K562 (cell line): ENCODE results near the gene KMT2E. TPM values are rescaled to one million over a fixed set of nuclear protein-coding genes. Genes with fewer than 3 reads are reported as not detected.

Experiments used
- CCNT2 ChIP-seq: IDR thresholded peaks from 2 replicates; pipeline ENCODE4 v1.6.1; 2011; ENCODE audit warnings: borderline replicate concordance, low read depth, mild to moderate bottlenecking, moderate library complexity, mixed read lengths, low read length; ENCODE audit not compliant: insufficient read length; ENCODE audit errors: extremely low read depth
- FOXA1 ChIP-seq: fragments of 450-650 bp; IDR thresholded peaks from 2 replicates; pipeline ENCODE4 v1.6.1; 2016; ENCODE audit warnings: mild to moderate bottlenecking, borderline replicate concordance
- HDAC3 ChIP-seq: fragments of 450-650 bp; IDR thresholded peaks from 2 replicates; pipeline ENCODE4 v1.6.1; 2018; ENCODE audit warnings: borderline replicate concordance, mild to moderate bottlenecking, moderate library complexity; ENCODE audit not compliant: partially characterized antibody
- MXI1 ChIP-seq: IDR thresholded peaks from 2 replicates; pipeline ENCODE4 v1.6.1; 2011; ENCODE audit warnings: low read depth, mild to moderate bottlenecking, improper control_type of control experiment, low read length
- RBM39 ChIP-seq: fragments of 200-400 bp; formaldehyde crosslinking; optimal IDR thresholded peaks from 2 replicates; pipeline ENCODE3; 2018; ENCODE audit warnings: low read depth, low read length
- XRCC3 ChIP-seq: fragments of 450-650 bp; IDR thresholded peaks from 2 replicates; pipeline ENCODE4 v1.6.1; 2017; ENCODE audit warnings: mild to moderate bottlenecking, moderate library complexity
- ZNF583 ChIP-seq: fragments of 250-450 bp; sonication (Bioruptor Pico); IDR thresholded peaks from 2 replicates; pipeline ENCODE4 v1.4.0; 2020
- polyA plus RNA-seq, 8 experiments: library from polyadenylated mRNA; depleted of rRNA in 4 of 8; stranded (reverse) in 5 of 8; unstranded in 3 of 8; fragments of >200 nt; fragmentation: Nextera tagmentation in 2 of 8; fragmentation: Illumina TruSeq in 1 of 8; extraction: Ambion mirVana in 2 of 8; extraction: Trizol in 1 of 8; gene quantifications; 2 replicates each; pipeline versions ENCODE4 v1.2.1 to v1.2.3, GENCODE V29; 2011 to 2014; ENCODE audit warnings: inconsistent platforms in 1 of 8, missing spikeins in 1 of 8
- total RNA-seq, 7 experiments: library from RNA; depleted of rRNA in 6 of 7; stranded (reverse); fragments of >200 nt in 6 of 7; fragmentation: Illumina TruSeq in 2 of 7; extraction: Trizol in 2 of 7; gene quantifications; 2 replicates each; pipeline versions ENCODE4 v1.2.1 to v1.2.3, GENCODE V29; 2011 to 2021; ENCODE audit warnings: low replicate concordance in 1 of 7
- TF ChIP-seq, protein P1 (sequence below): fragments of 450-650 bp; formaldehyde crosslinking; IDR thresholded peaks from 2 replicates; pipeline ENCODE4 v1.4.0; 2020; ENCODE audit warnings: mild to moderate bottlenecking, moderate library complexity
- TF ChIP-seq, protein P2 (sequence below): fragments of 250-450 bp; sonication (Bioruptor Pico); IDR thresholded peaks from 2 replicates; pipeline ENCODE4 v1.9.0; 2021; ENCODE audit warnings: mild to moderate bottlenecking, inconsistent platforms
- TF ChIP-seq, protein P3 (sequence below), 2 experiments: fragments of 150-350 bp in 1 of 2; IDR thresholded peaks; 2 replicates each; pipeline ENCODE4 v1.6.1; 2012 to 2016; ENCODE audit warnings: low read depth in 2 of 2, low read length in 2 of 2, mild to moderate bottlenecking in 1 of 2, moderate library complexity in 1 of 2
- TF ChIP-seq, protein P4 (sequence below): sonication (generic); IDR thresholded peaks from 2 replicates; pipeline ENCODE4 v1.6.1; 2016
- TF ChIP-seq, protein P5 (sequence below): fragments of 250-450 bp; sonication (Bioruptor Pico); IDR thresholded peaks from 2 replicates; pipeline ENCODE4 v1.4.0; 2020; ENCODE audit warnings: mild to moderate bottlenecking, moderate library complexity, borderline replicate concordance

KMT2E gene
- total and polyA plus RNA-seq, 9 of the 15 experiments (the other 6 are each of a cell fraction or from before 2014, with no cell fraction given) = 8.9 to 55.3 (median 38.1) TPM

DNA sequence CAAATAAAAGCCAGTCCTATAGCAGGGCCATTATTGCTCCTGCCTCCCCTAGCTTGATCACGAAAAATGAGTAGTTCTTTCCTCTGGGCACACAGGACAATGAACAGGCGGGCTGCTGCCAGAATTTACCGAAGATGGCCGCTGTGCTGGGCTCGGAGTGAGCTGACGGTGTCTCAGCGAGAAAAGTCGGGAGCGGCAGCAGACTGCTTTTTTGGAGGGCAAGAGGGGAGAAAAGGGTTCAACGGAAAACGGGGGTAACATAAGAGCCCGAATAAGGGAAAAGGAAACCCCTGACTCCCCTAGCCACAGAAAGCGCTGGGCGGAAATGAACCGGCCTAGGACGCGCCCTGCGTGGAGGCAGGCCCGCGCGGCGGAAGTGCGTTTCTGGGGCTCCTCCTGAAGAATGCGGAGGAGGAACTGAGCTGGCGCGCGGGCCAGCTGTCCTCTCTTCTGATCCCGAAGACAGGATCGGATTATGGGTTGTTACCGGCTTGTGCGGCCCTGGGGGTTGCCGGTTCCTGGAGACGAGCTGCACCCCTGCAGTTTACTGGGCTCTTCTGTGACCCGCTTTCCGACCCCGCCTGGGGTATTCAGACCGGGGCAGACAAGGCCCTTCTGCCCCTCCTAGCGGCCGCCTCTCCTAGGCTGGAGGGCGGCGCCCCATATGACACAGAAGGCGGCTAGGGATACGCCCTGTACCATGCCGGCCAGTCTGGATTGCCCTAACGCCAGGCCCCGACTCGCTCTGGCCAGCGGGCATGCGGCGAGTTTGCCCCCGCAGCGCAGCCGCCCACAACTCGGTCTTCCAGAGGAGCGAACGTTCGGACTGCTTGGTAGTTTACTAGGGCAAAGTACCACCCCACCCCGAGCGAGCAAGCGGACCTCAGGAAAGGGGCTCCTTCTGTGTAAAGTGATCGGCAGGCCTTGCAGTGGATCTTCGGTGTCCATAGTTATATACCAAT lies 30.1 kb upstream of the KMT2E start (continued):
- TF ChIP-seq, protein P1, sequence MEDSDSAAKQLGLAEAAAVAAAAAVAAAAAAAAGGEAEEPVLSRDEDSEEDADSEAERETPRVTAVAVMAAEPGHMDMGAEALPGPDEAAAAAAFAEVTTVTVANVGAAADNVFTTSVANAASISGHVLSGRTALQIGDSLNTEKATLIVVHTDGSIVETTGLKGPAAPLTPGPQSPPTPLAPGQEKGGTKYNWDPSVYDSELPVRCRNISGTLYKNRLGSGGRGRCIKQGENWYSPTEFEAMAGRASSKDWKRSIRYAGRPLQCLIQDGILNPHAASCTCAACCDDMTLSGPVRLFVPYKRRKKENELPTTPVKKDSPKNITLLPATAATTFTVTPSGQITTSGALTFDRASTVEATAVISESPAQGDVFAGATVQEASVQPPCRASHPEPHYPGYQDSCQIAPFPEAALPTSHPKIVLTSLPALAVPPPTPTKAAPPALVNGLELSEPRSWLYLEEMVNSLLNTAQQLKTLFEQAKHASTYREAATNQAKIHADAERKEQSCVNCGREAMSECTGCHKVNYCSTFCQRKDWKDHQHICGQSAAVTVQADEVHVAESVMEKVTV (CRISPR knock-in tag) = peak; percentile 8; the same call in 1 of the 2 replicates
- TF ChIP-seq MXI1 = peak; percentile 58; the same call in 1 of the 2 replicates
- peak; percentile 78; the same call in 1 of the 2 replicates for TF ChIP-seq ZNF583 (CRISPR knock-in tag)
- peak; percentile 72 for TF ChIP-seq HDAC3
- TF ChIP-seq, protein P2, sequence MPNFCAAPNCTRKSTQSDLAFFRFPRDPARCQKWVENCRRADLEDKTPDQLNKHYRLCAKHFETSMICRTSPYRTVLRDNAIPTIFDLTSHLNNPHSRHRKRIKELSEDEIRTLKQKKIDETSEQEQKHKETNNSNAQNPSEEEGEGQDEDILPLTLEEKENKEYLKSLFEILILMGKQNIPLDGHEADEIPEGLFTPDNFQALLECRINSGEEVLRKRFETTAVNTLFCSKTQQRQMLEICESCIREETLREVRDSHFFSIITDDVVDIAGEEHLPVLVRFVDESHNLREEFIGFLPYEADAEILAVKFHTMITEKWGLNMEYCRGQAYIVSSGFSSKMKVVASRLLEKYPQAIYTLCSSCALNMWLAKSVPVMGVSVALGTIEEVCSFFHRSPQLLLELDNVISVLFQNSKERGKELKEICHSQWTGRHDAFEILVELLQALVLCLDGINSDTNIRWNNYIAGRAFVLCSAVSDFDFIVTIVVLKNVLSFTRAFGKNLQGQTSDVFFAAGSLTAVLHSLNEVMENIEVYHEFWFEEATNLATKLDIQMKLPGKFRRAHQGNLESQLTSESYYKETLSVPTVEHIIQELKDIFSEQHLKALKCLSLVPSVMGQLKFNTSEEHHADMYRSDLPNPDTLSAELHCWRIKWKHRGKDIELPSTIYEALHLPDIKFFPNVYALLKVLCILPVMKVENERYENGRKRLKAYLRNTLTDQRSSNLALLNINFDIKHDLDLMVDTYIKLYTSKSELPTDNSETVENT (CRISPR knock-in tag) = peak; percentile 59
- TF ChIP-seq FOXA1 = no peak
- TF ChIP-seq, protein P3, sequence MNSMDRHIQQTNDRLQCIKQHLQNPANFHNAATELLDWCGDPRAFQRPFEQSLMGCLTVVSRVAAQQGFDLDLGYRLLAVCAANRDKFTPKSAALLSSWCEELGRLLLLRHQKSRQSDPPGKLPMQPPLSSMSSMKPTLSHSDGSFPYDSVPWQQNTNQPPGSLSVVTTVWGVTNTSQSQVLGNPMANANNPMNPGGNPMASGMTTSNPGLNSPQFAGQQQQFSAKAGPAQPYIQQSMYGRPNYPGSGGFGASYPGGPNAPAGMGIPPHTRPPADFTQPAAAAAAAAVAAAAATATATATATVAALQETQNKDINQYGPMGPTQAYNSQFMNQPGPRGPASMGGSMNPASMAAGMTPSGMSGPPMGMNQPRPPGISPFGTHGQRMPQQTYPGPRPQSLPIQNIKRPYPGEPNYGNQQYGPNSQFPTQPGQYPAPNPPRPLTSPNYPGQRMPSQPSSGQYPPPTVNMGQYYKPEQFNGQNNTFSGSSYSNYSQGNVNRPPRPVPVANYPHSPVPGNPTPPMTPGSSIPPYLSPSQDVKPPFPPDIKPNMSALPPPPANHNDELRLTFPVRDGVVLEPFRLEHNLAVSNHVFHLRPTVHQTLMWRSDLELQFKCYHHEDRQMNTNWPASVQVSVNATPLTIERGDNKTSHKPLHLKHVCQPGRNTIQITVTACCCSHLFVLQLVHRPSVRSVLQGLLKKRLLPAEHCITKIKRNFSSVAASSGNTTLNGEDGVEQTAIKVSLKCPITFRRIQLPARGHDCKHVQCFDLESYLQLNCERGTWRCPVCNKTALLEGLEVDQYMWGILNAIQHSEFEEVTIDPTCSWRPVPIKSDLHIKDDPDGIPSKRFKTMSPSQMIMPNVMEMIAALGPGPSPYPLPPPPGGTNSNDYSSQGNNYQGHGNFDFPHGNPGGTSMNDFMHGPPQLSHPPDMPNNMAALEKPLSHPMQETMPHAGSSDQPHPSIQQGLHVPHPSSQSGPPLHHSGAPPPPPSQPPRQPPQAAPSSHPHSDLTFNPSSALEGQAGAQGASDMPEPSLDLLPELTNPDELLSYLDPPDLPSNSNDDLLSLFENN (IDR thresholded peaks at IDR 0.05; ENCODE audit: low read depth in 2 of 2, low read length in 2 of 2) = peak in 1 of 2 experiments; percentile 70; a peak in 2 of 4 replicates
- TF ChIP-seq RBM39 = peak; percentile 86
- TF ChIP-seq, protein P4, sequence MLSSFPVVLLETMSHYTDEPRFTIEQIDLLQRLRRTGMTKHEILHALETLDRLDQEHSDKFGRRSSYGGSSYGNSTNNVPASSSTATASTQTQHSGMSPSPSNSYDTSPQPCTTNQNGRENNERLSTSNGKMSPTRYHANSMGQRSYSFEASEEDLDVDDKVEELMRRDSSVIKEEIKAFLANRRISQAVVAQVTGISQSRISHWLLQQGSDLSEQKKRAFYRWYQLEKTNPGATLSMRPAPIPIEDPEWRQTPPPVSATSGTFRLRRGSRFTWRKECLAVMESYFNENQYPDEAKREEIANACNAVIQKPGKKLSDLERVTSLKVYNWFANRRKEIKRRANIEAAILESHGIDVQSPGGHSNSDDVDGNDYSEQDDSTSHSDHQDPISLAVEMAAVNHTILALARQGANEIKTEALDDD = peak; percentile 37; the same call in 1 of the 2 replicates
- TF ChIP-seq, protein P5, sequence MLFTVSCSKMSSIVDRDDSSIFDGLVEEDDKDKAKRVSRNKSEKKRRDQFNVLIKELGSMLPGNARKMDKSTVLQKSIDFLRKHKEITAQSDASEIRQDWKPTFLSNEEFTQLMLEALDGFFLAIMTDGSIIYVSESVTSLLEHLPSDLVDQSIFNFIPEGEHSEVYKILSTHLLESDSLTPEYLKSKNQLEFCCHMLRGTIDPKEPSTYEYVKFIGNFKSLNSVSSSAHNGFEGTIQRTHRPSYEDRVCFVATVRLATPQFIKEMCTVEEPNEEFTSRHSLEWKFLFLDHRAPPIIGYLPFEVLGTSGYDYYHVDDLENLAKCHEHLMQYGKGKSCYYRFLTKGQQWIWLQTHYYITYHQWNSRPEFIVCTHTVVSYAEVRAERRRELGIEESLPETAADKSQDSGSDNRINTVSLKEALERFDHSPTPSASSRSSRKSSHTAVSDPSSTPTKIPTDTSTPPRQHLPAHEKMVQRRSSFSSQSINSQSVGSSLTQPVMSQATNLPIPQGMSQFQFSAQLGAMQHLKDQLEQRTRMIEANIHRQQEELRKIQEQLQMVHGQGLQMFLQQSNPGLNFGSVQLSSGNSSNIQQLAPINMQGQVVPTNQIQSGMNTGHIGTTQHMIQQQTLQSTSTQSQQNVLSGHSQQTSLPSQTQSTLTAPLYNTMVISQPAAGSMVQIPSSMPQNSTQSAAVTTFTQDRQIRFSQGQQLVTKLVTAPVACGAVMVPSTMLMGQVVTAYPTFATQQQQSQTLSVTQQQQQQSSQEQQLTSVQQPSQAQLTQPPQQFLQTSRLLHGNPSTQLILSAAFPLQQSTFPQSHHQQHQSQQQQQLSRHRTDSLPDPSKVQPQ (CRISPR knock-in tag) = peak; percentile 66; the same call in 1 of the 2 replicates
- TF ChIP-seq CCNT2 = peak; percentile 93
- no peak for TF ChIP-seq XRCC3
